Measurements from ENCODE around the gene CYTH4.

GRCh38 chr22:37295946-37296345, 13.6 kb downstream of the CYTH4 start:
- TF ChIP-seq CTCF (IDR thresholded peaks at IDR 0.05) (no peak), POLR2A (IDR thresholded peaks at IDR 0.05; ENCODE audit: low read depth) (no peak)
